Measurements from ENCODE around the gene UQCC3.
"Not testable (repeated sequence)": the region's sequence is repeated elsewhere in the genome, so short reads cannot be mapped to it uniquely, and the experiment has no call there.

GRCh38 chr11:62693624-62694023 is 22.2 kb downstream of the UQCC3 start:
- not testable (repeated sequence) for TF ChIP-seq POLR2AphosphoS5 (IDR thresholded peaks at IDR 0.05; ENCODE audit: low read length); MLLT1 (IDR thresholded peaks at IDR 0.05); SUZ12 (IDR thresholded peaks at IDR 0.05; ENCODE audit: unreplicated experiment); NR2C1 (IDR thresholded peaks at IDR 0.05); REST (IDR thresholded peaks at IDR 0.05; ENCODE audit: low read depth, low read length); CTCF (IDR thresholded peaks at IDR 0.05 in 2 of 3, conservative IDR thresholded peaks at IDR 0.05 in 1 of 3; ENCODE audit: control insufficient read depth in 2 of 3, extremely low read depth in 1 of 3, insufficient read depth in 1 of 3, low read depth in 3 of 3, low read length in 3 of 3); TAF1 (IDR thresholded peaks at IDR 0.05; ENCODE audit: borderline replicate concordance, low read depth, low read length); KAT2A (conservative IDR thresholded peaks at IDR 0.05; ENCODE audit: control insufficient read depth, low read depth, low read length); RAD21 (IDR thresholded peaks at IDR 0.05; ENCODE audit: insufficient read depth, low read depth, low read length)
